Central memory CD8-positive, alpha-beta T cell (primary cell): ENCODE data around the gene FAM131B.

Experiments used
- ATAC-seq: fragments of 150-1000 bp; cut with Tn5 transposase; replicated peaks from 2 replicates; pipeline ENCODE4 v1.10.0; 2022; ENCODE audit warnings: mild to moderate bottlenecking, moderate FRiP score, moderate number of reproducible peaks; ENCODE audit not compliant: poor library complexity, severe bottlenecking; ENCODE audit errors: extremely low read depth
- DNase-seq, 2 donors: peaks; one replicate each; pipeline ENCODE4 v3.0.0; 2021; ENCODE audit warnings: low spot score in 2 of 2
- H3K27ac Mint-ChIP-seq: one replicate; pipeline ENCODE4 v1.8.0; 2022; ENCODE audit warnings: low read depth, mild to moderate bottlenecking, moderate library complexity, mixed read lengths
- H3K27me3 Mint-ChIP-seq: one replicate; pipeline ENCODE4 v1.8.0; 2022; ENCODE audit warnings: mixed read lengths
- H3K36me3 Mint-ChIP-seq: one replicate; pipeline ENCODE4 v1.8.0; 2022; ENCODE audit warnings: mild to moderate bottlenecking, moderate library complexity, mixed read lengths; ENCODE audit not compliant: insufficient read depth
- H3K4me1 Mint-ChIP-seq: one replicate; pipeline ENCODE4 v1.8.0; 2022; ENCODE audit warnings: mixed read lengths
- H3K4me3 Mint-ChIP-seq: one replicate; pipeline ENCODE4 v1.8.0; 2022; ENCODE audit warnings: mild to moderate bottlenecking, moderate library complexity, mixed read lengths
- H3K9me3 Mint-ChIP-seq: one replicate; pipeline ENCODE4 v1.8.0; 2022; ENCODE audit warnings: mixed read lengths

Gene FAM131B

DNA sequence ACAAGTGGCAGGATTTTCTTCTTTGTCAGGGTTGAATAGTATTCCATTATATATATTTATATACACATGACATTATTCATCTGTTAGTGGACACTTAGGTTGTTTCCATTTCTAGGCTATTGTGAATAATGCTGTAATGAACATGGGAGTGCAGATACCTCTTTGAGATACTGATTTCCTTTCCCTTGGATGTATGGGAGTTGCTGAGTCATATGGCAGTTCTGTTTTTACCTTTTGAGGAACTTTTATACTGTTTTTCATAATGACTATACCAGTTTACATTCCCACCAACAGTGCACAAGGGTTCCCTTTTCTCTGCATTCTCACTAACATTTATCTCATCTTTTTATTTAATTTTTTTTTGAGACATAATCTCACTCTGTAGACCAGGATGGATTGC, 48.4 kb downstream of the FAM131B start:
- no peak overlapping the region for H3K4me3 Mint-ChIP-seq
- no peak overlapping the region for H3K27ac Mint-ChIP-seq
- no peaks in the 10 kb centered on the region for H3K27me3 Mint-ChIP-seq
- DNase-seq (no peak), ATAC-seq (no peak)
- peaks cover 5% of the 10 kb centered on the region for H3K36me3 Mint-ChIP-seq
- no peaks in the 10 kb centered on the region for H3K9me3 Mint-ChIP-seq
- H3K4me1 Mint-ChIP-seq = peaks cover 26% of the 10 kb centered on the region

DNA sequence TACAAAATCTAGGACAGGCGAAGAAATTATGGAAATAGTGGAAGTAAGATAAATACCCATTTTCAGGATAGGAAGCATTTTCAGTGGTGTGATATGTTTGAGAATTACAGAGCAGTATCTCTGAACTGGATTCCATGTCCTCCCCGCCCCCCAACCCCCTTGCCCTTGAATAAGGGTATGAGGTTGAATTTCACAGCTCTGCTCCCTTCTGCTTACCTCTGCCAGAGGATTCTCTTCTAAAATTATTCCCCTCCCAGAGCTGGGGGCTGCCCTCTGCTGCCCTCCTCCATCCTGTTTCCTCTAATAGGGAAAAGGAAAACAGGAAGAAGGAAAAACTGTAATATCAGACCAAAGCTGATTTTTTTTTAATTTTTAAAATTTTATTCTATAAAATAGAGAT, 53.9 kb downstream of the FAM131B start:
- peaks cover 41% of the 10 kb centered on the region for H3K4me1 Mint-ChIP-seq
- H3K36me3 Mint-ChIP-seq = peaks cover 36% of the 10 kb centered on the region
- H3K27me3 Mint-ChIP-seq = no peaks in the 10 kb centered on the region
- no peaks in the 10 kb centered on the region for H3K9me3 Mint-ChIP-seq
- H3K4me3 Mint-ChIP-seq = no peak overlapping the region
- no peak for DNase-seq
- ATAC-seq = no peak
- no peak overlapping the region for H3K27ac Mint-ChIP-seq

DNA sequence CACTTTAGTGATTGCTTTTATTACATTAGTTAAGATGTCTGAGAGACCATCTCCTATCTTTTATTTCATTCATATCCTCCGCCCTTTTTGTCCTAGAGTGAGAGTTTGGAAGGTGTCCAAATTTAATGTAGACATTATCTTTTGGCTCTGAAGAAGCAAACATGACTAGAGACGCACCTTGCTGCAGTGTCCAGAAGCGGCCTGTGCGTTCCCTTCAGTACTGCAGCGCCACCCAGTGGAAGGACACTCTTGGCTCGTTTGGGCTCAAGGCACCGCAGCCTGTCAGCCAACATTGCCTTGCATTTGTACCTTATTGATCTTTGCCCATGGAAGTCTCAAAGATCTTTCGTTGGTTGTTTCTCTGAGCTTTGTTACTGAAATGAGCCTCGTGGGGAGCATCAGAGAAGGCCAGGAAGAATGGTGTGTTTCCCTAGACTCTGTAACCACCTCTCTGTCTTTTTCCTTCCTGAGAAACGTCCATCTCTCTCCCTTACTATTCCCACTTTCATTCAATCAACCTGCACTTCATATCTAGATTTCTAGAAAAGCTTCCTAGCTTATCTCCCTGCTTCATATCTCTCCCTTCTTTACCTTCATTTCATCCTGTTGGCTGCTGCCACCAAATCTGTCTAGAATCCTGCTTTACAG, 57.0 kb downstream of the FAM131B start:
- peak; percentile 32 to 65 for DNase-seq
- no peak for ATAC-seq
- H3K27ac Mint-ChIP-seq = peak overlapping the region; percentile 21
- H3K9me3 Mint-ChIP-seq = no peaks in the 10 kb centered on the region
- peaks cover 51% of the 10 kb centered on the region for H3K36me3 Mint-ChIP-seq
- H3K4me1 Mint-ChIP-seq = peaks cover 27% of the 10 kb centered on the region
- no peaks in the 10 kb centered on the region for H3K27me3 Mint-ChIP-seq
- no peak overlapping the region for H3K4me3 Mint-ChIP-seq

DNA sequence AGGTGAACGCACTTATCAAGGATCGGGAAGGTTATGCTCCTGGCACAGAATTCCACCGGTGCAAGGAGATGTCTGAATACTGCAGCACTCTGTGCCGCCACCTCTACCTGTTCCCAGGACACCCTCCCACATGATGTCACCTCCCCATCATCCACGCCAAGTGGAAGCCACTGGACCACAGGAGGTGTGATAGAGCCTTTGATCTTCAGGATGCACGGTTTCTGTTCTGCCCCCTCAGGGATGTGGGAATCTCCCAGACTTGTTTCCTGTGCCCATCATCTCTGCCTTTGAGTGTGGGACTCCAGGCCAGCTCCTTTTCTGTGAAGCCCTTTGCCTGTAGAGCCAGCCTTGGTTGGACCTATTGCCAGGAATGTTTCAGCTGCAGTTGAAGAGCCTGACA, 57.6 kb downstream of the FAM131B start:
- peaks cover 21% of the 10 kb centered on the region for H3K4me1 Mint-ChIP-seq
- no peaks in the 10 kb centered on the region for H3K9me3 Mint-ChIP-seq
- peak overlapping the region; percentile 21 for H3K27ac Mint-ChIP-seq
- H3K4me3 Mint-ChIP-seq = no peak overlapping the region
- peaks cover 51% of the 10 kb centered on the region for H3K36me3 Mint-ChIP-seq
- no peak for ATAC-seq
- H3K27me3 Mint-ChIP-seq = no peaks in the 10 kb centered on the region
- DNase-seq = no peak

DNA sequence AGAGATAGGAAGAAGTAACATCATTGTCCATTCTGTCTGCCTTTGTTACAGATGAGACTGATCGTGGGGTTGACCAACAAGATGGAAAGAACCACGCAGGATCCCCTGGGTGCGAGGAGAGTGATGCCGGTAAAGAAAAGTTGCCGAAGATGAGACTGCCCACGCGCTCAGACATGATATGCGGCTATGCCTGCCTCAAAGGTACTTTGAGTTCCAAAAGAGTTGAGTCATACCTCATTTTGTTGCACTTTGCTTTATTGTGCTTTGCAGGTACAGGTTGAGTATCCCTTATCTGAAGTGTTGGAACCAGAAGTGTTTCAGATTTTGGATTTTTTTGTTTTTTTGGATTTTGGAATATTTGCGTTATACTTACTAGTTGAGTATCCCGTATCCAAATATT, 58.8 kb downstream of the FAM131B start:
- no peaks in the 10 kb centered on the region for H3K27me3 Mint-ChIP-seq
- no peak overlapping the region for H3K4me3 Mint-ChIP-seq
- peaks cover 28% of the 10 kb centered on the region for H3K4me1 Mint-ChIP-seq
- no peak for DNase-seq
- H3K9me3 Mint-ChIP-seq = no peaks in the 10 kb centered on the region
- H3K36me3 Mint-ChIP-seq = peaks cover 54% of the 10 kb centered on the region
- no peak for ATAC-seq
- no peak overlapping the region for H3K27ac Mint-ChIP-seq
